ENCODE data around the gene FNIP2.

FNIP2 gene

GRCh38 chr4:158809611-158810486 is 41.0 kb downstream of the FNIP2 start:
- no peaks in the 10 kb centered on the region for H3K9me3 ChIP-seq (ENCODE audit: control insufficient read depth, insufficient read depth, low read depth, low read length)
- H3K4me3 ChIP-seq (ENCODE audit: low read depth, low read length): no peak overlapping the region; the same call in 1 of the 2 replicates
- H3K4me1 ChIP-seq (ENCODE audit: control insufficient read depth, insufficient read depth, low read length): peaks cover 22% of the 10 kb centered on the region
- no peaks in the 10 kb centered on the region for H3K36me3 ChIP-seq (ENCODE audit: control insufficient read depth in 2 of 2, insufficient read depth in 1 of 2, low read length in 2 of 2)
- ChIA-PET CTCF (interaction anchor here (1.1 kb wide), 1 partner anchor 42 kb away, joined by 5 read pairs; no protein-coding TSS in a partner anchor), POLR2A (interaction anchor here (0.7 to 1.9 kb wide), 2 partner anchors 24 to 40 kb away, joined by 3 to 5 read pairs; no protein-coding TSS in a partner anchor)
- peak overlapping the region; percentile 88 for H3K27ac ChIP-seq (ENCODE audit: extremely low read depth, low read depth, low read length)
- no peak for TF ChIP-seq ZNF621 (tag by site-specific recombination; IDR thresholded peaks at IDR 0.05)
- TF ChIP-seq GLIS2 (tag by site-specific recombination; IDR thresholded peaks at IDR 0.05): no peak
- TF ChIP-seq GLIS1 (tag by site-specific recombination; IDR thresholded peaks at IDR 0.05): peak; percentile 57
- no peak for TF ChIP-seq YY2 (tag by site-specific recombination; IDR thresholded peaks at IDR 0.05)
- TF ChIP-seq ZXDB (tag by site-specific recombination; IDR thresholded peaks at IDR 0.05): peak; percentile 93
- no peak for TF ChIP-seq ZNF426 (tag by site-specific recombination; IDR thresholded peaks at IDR 0.05)
- TF ChIP-seq ZFP69B (tag by site-specific recombination; IDR thresholded peaks at IDR 0.05): no peak
- no peak for TF ChIP-seq ZNF549 (tag by site-specific recombination; IDR thresholded peaks at IDR 0.05)
- no peak for TF ChIP-seq ZNF830 (tag by site-specific recombination; IDR thresholded peaks at IDR 0.05; ENCODE audit: low read depth)
- no peak for TF ChIP-seq ZNF350 (tag by site-specific recombination; IDR thresholded peaks at IDR 0.05)
- TF ChIP-seq TCF7L2 (IDR thresholded peaks at IDR 0.05; ENCODE audit: borderline replicate concordance, low read depth, low read length): peak; percentile 80
- TF ChIP-seq ZNF585B (tag by site-specific recombination; IDR thresholded peaks at IDR 0.05): no peak
- TF ChIP-seq ZNF132 (tag by site-specific recombination; IDR thresholded peaks at IDR 0.05; ENCODE audit: borderline replicate concordance): no peak
- no peak for TF ChIP-seq ZNF37A (tag by site-specific recombination; IDR thresholded peaks at IDR 0.05)
- TF ChIP-seq ZNF214 (tag by site-specific recombination; IDR thresholded peaks at IDR 0.05; ENCODE audit: borderline replicate concordance): no peak
- TF ChIP-seq ZNF341 (tag by site-specific recombination; IDR thresholded peaks at IDR 0.05; ENCODE audit: low read depth): 0 out of 2 replicates have a peak, but pooled peaks have one; percentile 14
- peak; percentile 68 for TF ChIP-seq KLF8 (tag by site-specific recombination; IDR thresholded peaks at IDR 0.05)
- peak; percentile 78; the same call in 1 of the 2 replicates for TF ChIP-seq ZNF639 (tag by site-specific recombination; IDR thresholded peaks at IDR 0.05)
- TF ChIP-seq ZNF488 (tag by site-specific recombination; IDR thresholded peaks at IDR 0.05): no peak
- peak; percentile 22; the same call in 1 of the 2 replicates for TF ChIP-seq ZNF76 (tag by site-specific recombination; IDR thresholded peaks at IDR 0.05; ENCODE audit: borderline replicate concordance, low read depth)
- TF ChIP-seq AEBP2 (tag by site-specific recombination; IDR thresholded peaks at IDR 0.05; ENCODE audit: borderline replicate concordance): no peak
- TF ChIP-seq ZFHX2 (tag by site-specific recombination; conservative IDR thresholded peaks at IDR 0.05): no peak; the same call in 1 of the 2 replicates
- no peak for TF ChIP-seq ZNF155 (tag by site-specific recombination; IDR thresholded peaks at IDR 0.05)
- 0 out of 2 replicates have a peak, but pooled peaks have one; percentile 17 for TF ChIP-seq SP3 (tag by site-specific recombination; IDR thresholded peaks at IDR 0.05)
- TF ChIP-seq OVOL3 (tag by site-specific recombination; IDR thresholded peaks at IDR 0.05): peak; percentile 78; the same call in 1 of the 2 replicates
- TF ChIP-seq ZNF561 (tag by site-specific recombination; IDR thresholded peaks at IDR 0.05; ENCODE audit: borderline replicate concordance): no peak
- TF ChIP-seq ZSCAN4 (tag by site-specific recombination; IDR thresholded peaks at IDR 0.05): no peak
- TF ChIP-seq ZNF140 (tag by site-specific recombination; IDR thresholded peaks at IDR 0.05): no peak
- TF ChIP-seq ZNF660 (tag by site-specific recombination; IDR thresholded peaks at IDR 0.05): no peak
- no peak for TF ChIP-seq ZNF707 (tag by site-specific recombination; IDR thresholded peaks at IDR 0.05)
- peak; percentile 68; the same call in 1 of the 2 replicates for TF ChIP-seq ZNF10 (tag by site-specific recombination; IDR thresholded peaks at IDR 0.05)
- no peak for TF ChIP-seq ZFP37 (tag by site-specific recombination; IDR thresholded peaks at IDR 0.05)
- TF ChIP-seq ZNF791 (tag by site-specific recombination; IDR thresholded peaks at IDR 0.05): no peak
- 0 out of 2 replicates have a peak, but pooled peaks have one; percentile 9 for TF ChIP-seq ZNF654 (tag by site-specific recombination; IDR thresholded peaks at IDR 0.05; ENCODE audit: low read depth)
